H1 (cell line): Measurements from ENCODE around the gene RBM38.

Source experiments
- E2F6 ChIP-seq: IDR thresholded peaks from 2 replicates; pipeline ENCODE4 v1.6.1; 2012; ENCODE audit warnings: inconsistent platforms
- GABPA ChIP-seq: IDR thresholded peaks from 2 replicates; pipeline ENCODE4 v1.6.1; 2011; ENCODE audit warnings: mild to moderate bottlenecking, low read length, moderate library complexity, borderline replicate concordance; ENCODE audit not compliant: insufficient read depth
- RNF2 ChIP-seq: fragments of 200-900, 300-1000 bp; sonication (generic); IDR thresholded peaks from 2 replicates; pipeline ENCODE4 v1.7.1; 2016; ENCODE audit warnings: borderline replicate concordance, low read depth, mild to moderate bottlenecking, antibody characterized with exemption, low read length; ENCODE audit not compliant: poor library complexity, severe bottlenecking; ENCODE audit errors: missing control alignments
- SIN3A ChIP-seq, 2 experiments: IDR thresholded peaks in 1 of 2; conservative IDR thresholded peaks in 1 of 2; 2 replicates each; pipeline ENCODE4 v1.6.1; 2011 to 2012; ENCODE audit warnings: low read length in 2 of 2, improper control_type of control experiment in 1 of 2, low read depth in 1 of 2, mild to moderate bottlenecking in 1 of 2
- TAF1 ChIP-seq: IDR thresholded peaks from 2 replicates; pipeline ENCODE4 v1.6.1; 2011; ENCODE audit warnings: mild to moderate bottlenecking, low read depth, low read length
- YY1 ChIP-seq: IDR thresholded peaks from 2 replicates; pipeline ENCODE4 v1.6.1; 2011; ENCODE audit warnings: low read depth, mild to moderate bottlenecking, low read length

- TF ChIP-seq RNF2: no peak
- TF ChIP-seq GABPA: no peak
- TF ChIP-seq TAF1: no peak
- no peak for TF ChIP-seq YY1
- TF ChIP-seq SIN3A (conservative IDR thresholded peaks at IDR 0.05 in 1 of 2, IDR thresholded peaks at IDR 0.05 in 1 of 2; ENCODE audit: low read depth in 1 of 2, low read length in 2 of 2): no peak
- TF ChIP-seq E2F6: no peak
Measured at GRCh38 chr20:57398901-57399535, 7.8 kb downstream of the RBM38 start.
